K562 (cell line): Measurements from ENCODE around the gene ACOT9. TPM values are rescaled to one million over a fixed set of nuclear protein-coding genes. Genes with fewer than 3 reads are reported as not detected.

Source experiments
- AFF4 ChIP-seq: sonication (generic); formaldehyde crosslinking; IDR thresholded peaks from 2 replicates; pipeline ENCODE4 v1.8.0; 2023; ENCODE audit warnings: mild to moderate bottlenecking, missing genetic modification reagents
- ESRRB ChIP-seq: fragments of 250-450 bp; sonication (Bioruptor Pico); IDR thresholded peaks from 2 replicates; pipeline ENCODE4 v1.5.0; 2020; ENCODE audit warnings: mild to moderate bottlenecking, moderate library complexity, borderline replicate concordance
- GTF2B ChIP-seq: IDR thresholded peaks from 2 replicates; pipeline ENCODE4 v1.6.1; 2011; ENCODE audit not compliant: insufficient read length; ENCODE audit errors: extremely low read depth
- HBP1 ChIP-seq: fragments of 450-650 bp; formaldehyde crosslinking; IDR thresholded peaks from 2 replicates; pipeline ENCODE4 v1.4.0; 2022; ENCODE audit warnings: missing genetic modification characterization
- MAZ ChIP-seq, 2 experiments: fragments of 450-650 bp in 1 of 2; sonication (generic) in 1 of 2; formaldehyde crosslinking; IDR thresholded peaks in 1 of 2; conservative IDR thresholded peaks in 1 of 2; 2 replicates each; pipeline versions ENCODE4 v1.4.0 to v1.5.0; 2020; ENCODE audit warnings: mild to moderate bottlenecking in 1 of 2, missing genetic modification reagents in 1 of 2
- MYNN ChIP-seq, 2 experiments: sonication (generic); formaldehyde crosslinking in 1 of 2; IDR thresholded peaks; 2 replicates each; pipeline versions ENCODE4 v1.5.0 to v1.6.1; 2016 to 2020; ENCODE audit warnings: antibody characterized with exemption in 1 of 2, missing genetic modification reagents in 1 of 2
- NR2C2 ChIP-seq, 2 experiments: fragments of 200-800 bp in 1 of 2; sonication (Bioruptor generic) in 1 of 2; sonication (generic) in 1 of 2; formaldehyde crosslinking in 1 of 2; IDR thresholded peaks; 2 replicates each; pipeline versions ENCODE4 v1.6.1 to v1.8.0; 2016 to 2022; ENCODE audit warnings: mild to moderate bottlenecking in 1 of 2, missing compliant biosample characterization in 1 of 2, missing genetic modification characterization in 1 of 2, missing genetic modification reagents in 1 of 2
- NR3C1 ChIP-seq: sonication (generic); formaldehyde crosslinking; IDR thresholded peaks from 2 replicates; pipeline ENCODE4 v1.8.1; 2022; ENCODE audit warnings: missing genetic modification reagents
- PHB ChIP-seq: fragments of 250-450 bp; sonication (Bioruptor Pico); IDR thresholded peaks from 2 replicates; pipeline ENCODE4 v1.5.0; 2021
- ZNF561 ChIP-seq: fragments of 450-650 bp; formaldehyde crosslinking; conservative IDR thresholded peaks from 2 replicates; pipeline ENCODE4 v1.4.0; 2020; ENCODE audit warnings: mild to moderate bottlenecking, moderate library complexity
- polyA plus RNA-seq, 8 experiments: library from polyadenylated mRNA; depleted of rRNA in 4 of 8; stranded (reverse) in 5 of 8; unstranded in 3 of 8; fragments of >200 nt; fragmentation: Nextera tagmentation in 2 of 8; fragmentation: Illumina TruSeq in 1 of 8; extraction: Ambion mirVana in 2 of 8; extraction: Trizol in 1 of 8; gene quantifications; 2 replicates each; pipeline versions ENCODE4 v1.2.1 to v1.2.3, GENCODE V29; 2011 to 2014; ENCODE audit warnings: inconsistent platforms in 1 of 8, missing spikeins in 1 of 8
- total RNA-seq, 7 experiments: library from RNA; depleted of rRNA in 6 of 7; stranded (reverse); fragments of >200 nt in 6 of 7; fragmentation: Illumina TruSeq in 2 of 7; extraction: Trizol in 2 of 7; gene quantifications; 2 replicates each; pipeline versions ENCODE4 v1.2.1 to v1.2.3, GENCODE V29; 2011 to 2021; ENCODE audit warnings: low replicate concordance in 1 of 7

Gene ACOT9
- total and polyA plus RNA-seq, 9 of the 15 experiments (the other 6 are each of a cell fraction or from before 2014, with no cell fraction given) = 31.2 to 80.9 (median 45.3) TPM

- no peak for TF ChIP-seq AFF4 (CRISPR knock-in tag)
- no peak for TF ChIP-seq NR3C1 (CRISPR knock-in tag)
- TF ChIP-seq MAZ (CRISPR knock-in tag; conservative IDR thresholded peaks at IDR 0.05 in 1 of 2, IDR thresholded peaks at IDR 0.05 in 1 of 2) = no peak
- TF ChIP-seq ESRRB (CRISPR knock-in tag) = no peak
- no peak for TF ChIP-seq NR2C2 (CRISPR knock-in tag; IDR thresholded peaks at IDR 0.05)
- TF ChIP-seq NR2C2 (tag; IDR thresholded peaks at IDR 0.05) = no peak
- no peak for TF ChIP-seq MYNN (IDR thresholded peaks at IDR 0.05)
- TF ChIP-seq MYNN (CRISPR knock-in tag; IDR thresholded peaks at IDR 0.05) = no peak
- no peak for TF ChIP-seq HBP1 (CRISPR knock-in tag)
- no peak for TF ChIP-seq GTF2B
- no peak for TF ChIP-seq ZNF561 (CRISPR knock-in tag)
- TF ChIP-seq PHB (CRISPR knock-in tag) = no peak
Observed at GRCh38 chrX:23788521-23788920, 45.4 kb upstream of the ACOT9 start (continued).
